KMS-11 (cell line): ENCODE results near the gene PTPRU.

Source experiments
- H2AFZ ChIP-seq: fragments of 200-600 bp; sonication (generic); 2 replicates; pipeline ENCODE4 v1.6.1; 2016; ENCODE audit warnings: antibody characterized with exemption, mixed run types, low read depth
- H3K27ac ChIP-seq: fragments of 200-600 bp; sonication (generic); 2 replicates; pipeline ENCODE4 v1.6.1; 2016; ENCODE audit warnings: mild to moderate bottlenecking, mixed run types
- H3K27me3 ChIP-seq: fragments of 200-600 bp; sonication (generic); 2 replicates; pipeline ENCODE4 v1.6.1; 2017; ENCODE audit warnings: mild to moderate bottlenecking, low read depth, mixed run types, moderate library complexity; ENCODE audit not compliant: insufficient read depth
- H3K36me3 ChIP-seq: fragments of 200-600 bp; sonication (generic); 2 replicates; pipeline ENCODE4 v1.6.1; 2017; ENCODE audit warnings: mild to moderate bottlenecking, mixed run types; ENCODE audit not compliant: insufficient read depth
- H3K4me1 ChIP-seq: fragments of 200-600 bp; sonication (generic); 2 replicates; pipeline ENCODE4 v1.6.1; 2016; ENCODE audit warnings: mild to moderate bottlenecking, low read depth, mixed run types; ENCODE audit not compliant: poor library complexity, severe bottlenecking
- H3K4me2 ChIP-seq: fragments of 200-600 bp; sonication (generic); 2 replicates; pipeline ENCODE4 v1.7.0; 2016; ENCODE audit warnings: mild to moderate bottlenecking, mixed run types
- H3K4me3 ChIP-seq: fragments of 200-600 bp; sonication (generic); IDR thresholded peaks from 2 replicates; pipeline ENCODE4 v1.6.1; 2017; ENCODE audit warnings: low read depth, low read length, mixed read lengths; ENCODE audit not compliant: insufficient read depth
- H3K79me2 ChIP-seq: fragments of 200-600 bp; sonication (generic); 2 replicates; pipeline ENCODE4 v1.6.1; 2016; ENCODE audit warnings: low read depth, mixed run types; ENCODE audit not compliant: insufficient read depth
- H3K9ac ChIP-seq: fragments of 200-600 bp; sonication (generic); 2 replicates; pipeline ENCODE4 v1.6.1; 2016; ENCODE audit warnings: mild to moderate bottlenecking, mixed run types
- H4K20me1 ChIP-seq: fragments of 200-600 bp; sonication (generic); 2 replicates; pipeline ENCODE4 v1.6.1; 2016; ENCODE audit warnings: mild to moderate bottlenecking, mixed run types; ENCODE audit not compliant: insufficient read depth
- CTCF ChIP-seq: fragments of 200-600 bp; sonication (generic); conservative IDR thresholded peaks from 2 replicates; pipeline ENCODE4 v1.6.1; 2017; ENCODE audit warnings: low read depth, mild to moderate bottlenecking, antibody characterized with exemption, low read length, moderate library complexity, mixed read lengths

The PTPRU gene

GRCh38 chr1:29237852-29238619, 1.7 kb downstream of the PTPRU start:
- H3K4me1 ChIP-seq, result peaks cover 8% of the 10 kb centered on the region
- H3K27ac ChIP-seq, result no peak overlapping the region
- TF ChIP-seq CTCF, result no peak
- no peak overlapping the region for H3K4me3 ChIP-seq
- H3K4me2 ChIP-seq, result no peak overlapping the region
- no peak overlapping the region for H2AFZ ChIP-seq
- no peaks in the 10 kb centered on the region for H3K36me3 ChIP-seq
- peaks cover 44% of the 10 kb centered on the region for H3K27me3 ChIP-seq
- no peaks in the 10 kb centered on the region for H4K20me1 ChIP-seq
- H3K9ac ChIP-seq, result no peak overlapping the region
- H3K79me2 ChIP-seq, result no peaks in the 10 kb centered on the region

GRCh38 chr1:29238620-29239002, 2.3 kb downstream of the PTPRU start:
- no peak for TF ChIP-seq CTCF
- no peak overlapping the region for H3K4me2 ChIP-seq

GRCh38 chr1:29239142-29239541, 2.8 kb downstream of the PTPRU start:
- Histone ChIP-seq H2AFZ (no peak overlapping the region), H3K4me3 (no peak overlapping the region), H3K36me3 (no peaks in the 10 kb centered on the region), H3K4me1 (peaks cover 8% of the 10 kb centered on the region), H3K27ac (no peak overlapping the region), H3K9ac (no peak overlapping the region), H3K79me2 (no peaks in the 10 kb centered on the region), H3K4me2 (no peak overlapping the region), H3K27me3 (peaks cover 51% of the 10 kb centered on the region), H4K20me1 (no peaks in the 10 kb centered on the region)
- no peak for TF ChIP-seq CTCF

More at GRCh38 chr1:29238620-29239002, 2.3 kb downstream of the PTPRU start:
- Histone ChIP-seq H3K9ac (no peak overlapping the region), H3K36me3 (no peaks in the 10 kb centered on the region), H3K27me3 (peaks cover 46% of the 10 kb centered on the region), H2AFZ (no peak overlapping the region), H4K20me1 (no peaks in the 10 kb centered on the region), H3K4me3 (no peak overlapping the region), H3K27ac (no peak overlapping the region), H3K4me1 (peaks cover 8% of the 10 kb centered on the region), H3K79me2 (no peaks in the 10 kb centered on the region)

- Histone ChIP-seq H4K20me1 (no peaks in the 10 kb centered on the region), H3K27ac (no peak overlapping the region), H3K9ac (no peak overlapping the region), H3K4me3 (no peak overlapping the region), H2AFZ (no peak overlapping the region), H3K79me2 (no peaks in the 10 kb centered on the region), H3K36me3 (no peaks in the 10 kb centered on the region), H3K27me3 (peaks cover 54% of the 10 kb centered on the region), H3K4me1 (peaks cover 8% of the 10 kb centered on the region), H3K4me2 (no peak overlapping the region)
- no peak for TF ChIP-seq CTCF
Measured at GRCh38 chr1:29240400-29240837, 4.1 kb downstream of the PTPRU start.
